ENCODE measurements around the gene TBX2. TPM values are rescaled to one million over a fixed set of nuclear protein-coding genes. Genes with fewer than 3 reads are reported as not detected.
"Not testable (repeated sequence)": the region's sequence is repeated elsewhere in the genome, so short reads cannot be mapped to it uniquely, and the experiment has no call there.

TBX2 gene
- total RNA-seq, 1 donor from 2014 or later = 7.4 TPM

DNA sequence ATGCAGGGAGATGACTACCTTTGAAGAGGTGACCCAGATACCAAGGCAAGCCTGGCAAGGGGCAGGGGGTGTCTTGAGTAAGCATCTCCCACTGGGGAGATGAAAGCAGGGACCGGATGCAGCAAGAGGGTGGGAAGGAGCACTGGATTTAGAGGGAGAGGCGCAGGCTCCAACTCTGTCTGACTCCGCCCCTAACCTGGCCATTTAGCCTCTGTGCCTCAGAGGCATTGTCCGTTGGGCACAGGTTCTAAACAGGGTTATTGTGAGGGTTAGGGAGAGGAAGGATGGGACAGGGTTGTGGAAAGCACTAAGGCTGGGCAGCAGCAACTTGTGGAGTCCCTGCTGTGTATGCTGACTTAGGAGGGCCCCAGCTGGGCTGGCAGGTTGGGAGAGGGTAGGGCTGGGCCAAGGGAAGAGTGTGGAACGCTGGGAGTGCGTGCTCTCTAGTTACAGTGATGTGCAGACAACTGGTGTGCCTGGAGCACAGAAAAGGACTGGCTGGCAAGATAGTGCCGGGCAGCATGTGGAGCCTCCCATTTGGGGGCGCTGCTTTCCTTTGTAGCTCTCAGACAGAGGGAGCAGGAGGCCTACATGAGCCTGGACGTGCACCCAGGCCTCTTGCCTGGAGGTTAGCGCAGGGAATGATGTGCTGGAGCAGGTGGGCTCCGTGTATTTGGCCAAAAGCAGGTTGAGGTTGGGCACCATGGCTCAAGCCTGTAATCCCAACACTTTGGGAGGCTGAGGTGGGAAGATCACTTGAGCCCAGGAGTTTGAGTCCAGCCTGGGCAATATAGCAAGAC is 26.2 kb downstream of the TBX2 start:
- ATAC-seq = no peak
- DNase-seq (ENCODE audit: low spot score) = no peak

DNA sequence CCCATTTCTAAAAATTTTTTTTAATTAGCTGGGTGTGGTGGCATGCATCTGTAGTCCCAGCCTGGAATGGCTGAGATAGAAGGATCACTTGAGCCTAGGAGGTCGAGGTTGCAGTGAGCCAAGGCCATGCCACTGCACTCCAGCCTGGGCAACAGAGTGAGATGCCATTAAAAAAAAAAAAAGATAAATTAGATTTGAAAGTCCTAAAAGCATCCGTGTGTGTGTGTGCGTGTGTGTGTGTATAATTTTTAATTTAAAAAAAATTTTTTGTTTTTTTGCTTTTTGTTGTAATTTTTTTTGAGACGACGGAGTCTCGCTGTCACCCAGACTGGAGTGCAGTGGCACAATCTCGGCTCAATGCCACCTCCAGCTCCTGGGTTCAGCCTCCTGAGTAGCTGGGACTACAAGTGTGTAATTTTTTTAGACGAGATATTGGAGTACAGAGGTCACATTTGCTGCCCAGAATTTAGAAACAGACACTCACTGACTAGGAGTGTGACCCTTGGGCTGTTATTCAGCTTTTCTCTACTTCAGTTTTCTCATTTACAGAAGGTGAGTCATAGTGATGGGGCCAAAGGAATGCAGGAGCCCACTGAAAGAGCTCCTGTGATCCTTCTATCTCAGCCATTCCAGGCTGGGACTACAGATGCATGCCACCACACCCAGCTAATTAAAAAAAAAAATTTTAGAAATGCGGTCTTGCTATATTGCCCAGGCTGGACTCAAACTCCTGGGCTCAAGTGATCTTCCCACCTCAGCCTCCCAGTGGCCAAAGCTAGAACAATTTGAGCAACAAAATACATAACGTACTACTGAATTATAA is 27.1 kb downstream of the TBX2 start:
- DNase-seq (ENCODE audit: low spot score) (no peak), ATAC-seq (no peak)

DNA sequence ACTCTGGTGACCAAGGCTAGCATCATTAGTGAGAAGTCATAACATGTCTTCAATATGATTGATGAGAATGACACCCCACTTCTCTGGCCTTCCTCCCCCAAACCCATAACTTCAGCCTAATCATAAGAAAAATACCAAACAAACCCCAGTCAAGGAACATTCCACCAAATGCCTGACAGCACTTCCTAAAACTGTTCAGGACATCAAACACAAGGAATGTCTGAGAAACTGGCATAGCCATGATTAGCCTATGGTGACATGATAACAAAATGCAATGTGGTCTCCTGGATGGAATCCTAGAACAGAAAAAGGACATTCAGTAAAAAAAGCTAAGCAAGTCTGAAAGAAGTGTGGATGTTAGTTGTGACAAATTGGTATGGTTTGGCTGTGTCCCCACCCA is 27.9 kb downstream of the TBX2 start:
- DNase-seq (ENCODE audit: low spot score) = no peak
- no peak for ATAC-seq

DNA sequence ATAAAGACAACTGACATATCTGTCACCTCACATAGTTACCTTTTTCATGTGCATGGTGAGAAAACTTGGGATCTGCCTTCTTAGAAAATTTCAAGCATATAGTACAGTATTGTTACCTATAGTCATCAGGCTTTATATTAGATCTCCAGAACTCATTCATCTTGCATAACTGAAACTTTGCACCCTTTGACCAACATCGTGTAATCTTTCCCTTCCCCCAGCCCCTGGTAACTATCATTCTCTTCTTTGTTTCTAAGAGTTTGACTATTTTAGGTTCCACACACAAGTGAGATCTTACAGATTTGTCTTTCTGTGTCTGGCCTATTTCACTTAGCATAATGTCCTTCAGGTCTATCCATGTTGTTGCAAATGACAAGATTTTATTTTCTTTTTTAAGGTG is 29.6 kb downstream of the TBX2 start:
- no peak for ATAC-seq
- DNase-seq (ENCODE audit: low spot score) = no peak

DNA sequence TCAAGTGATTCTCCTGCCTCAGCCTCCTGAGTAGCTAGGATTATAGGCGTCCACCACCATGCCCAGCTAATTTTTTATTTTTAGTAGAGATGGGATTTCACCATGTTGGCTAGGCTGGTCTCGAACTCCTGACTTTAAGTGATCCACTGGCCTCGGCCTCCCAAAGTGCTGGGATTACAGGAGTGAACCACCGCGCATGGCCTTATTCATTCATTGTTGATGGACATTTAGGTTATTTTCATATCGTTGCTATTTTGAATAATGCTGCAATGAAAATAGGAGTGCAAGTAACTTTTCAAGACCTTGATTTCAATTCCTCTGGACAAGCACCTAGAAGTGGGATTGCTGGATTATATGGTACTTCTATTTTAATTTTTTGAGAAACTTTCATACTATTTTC is 30.2 kb downstream of the TBX2 start:
- not testable (repeated sequence) for DNase-seq (ENCODE audit: low spot score); ATAC-seq

DNA sequence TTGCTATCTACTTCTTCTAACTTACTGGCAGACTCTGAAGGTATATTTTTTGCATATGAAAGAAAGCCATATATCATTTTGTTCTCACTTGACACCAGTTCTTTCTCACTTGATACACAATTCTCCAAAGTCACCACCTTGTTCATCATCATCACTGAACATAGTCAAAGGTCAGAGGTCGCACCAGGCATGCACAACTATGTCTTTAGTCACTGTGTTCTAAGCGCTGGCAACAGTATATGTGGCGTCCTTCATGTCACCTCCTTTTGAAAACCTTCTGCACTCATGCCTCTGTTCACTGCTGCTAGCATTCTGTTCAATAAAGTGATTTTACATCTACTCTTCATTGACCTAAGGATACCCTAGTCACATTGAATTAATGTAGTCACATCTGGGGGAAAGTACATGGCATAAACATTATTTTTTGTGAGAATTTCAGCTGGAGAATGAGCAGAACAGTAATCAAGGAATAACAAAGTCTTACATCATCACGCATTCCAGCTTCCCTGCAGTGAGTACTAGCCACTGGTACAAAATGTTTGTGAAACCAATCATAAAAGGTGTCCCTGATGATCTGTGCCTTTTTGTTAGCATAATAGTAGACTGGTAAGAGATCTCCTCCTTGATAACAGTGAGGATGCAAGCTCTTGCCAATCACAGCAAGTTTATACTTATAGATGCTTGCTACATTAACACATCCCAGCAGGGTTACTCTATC is 32.1 kb downstream of the TBX2 start:
- no peak for DNase-seq (ENCODE audit: low spot score)
- no peak for ATAC-seq

DNA sequence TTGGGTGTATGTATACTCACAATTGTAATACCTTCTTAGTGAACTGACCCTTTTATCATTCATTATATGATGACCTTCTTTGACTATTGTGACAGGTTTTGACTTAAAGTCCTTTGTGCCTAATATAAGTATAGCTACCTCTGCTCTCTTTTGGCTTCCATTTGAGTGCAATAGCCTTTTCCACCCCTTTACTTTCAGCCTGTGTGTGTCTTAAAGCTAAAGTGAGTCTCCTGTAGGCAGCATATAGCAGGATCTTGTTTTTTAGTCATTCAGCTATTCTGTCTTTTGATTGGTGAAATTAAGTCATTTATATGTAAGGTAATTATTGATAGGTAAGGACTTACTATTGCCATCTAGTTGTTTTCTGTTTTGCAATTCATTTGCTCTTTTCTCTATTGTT is 36.6 kb downstream of the TBX2 start:
- ATAC-seq (no peak), DNase-seq (ENCODE audit: low spot score) (no peak)

DNA sequence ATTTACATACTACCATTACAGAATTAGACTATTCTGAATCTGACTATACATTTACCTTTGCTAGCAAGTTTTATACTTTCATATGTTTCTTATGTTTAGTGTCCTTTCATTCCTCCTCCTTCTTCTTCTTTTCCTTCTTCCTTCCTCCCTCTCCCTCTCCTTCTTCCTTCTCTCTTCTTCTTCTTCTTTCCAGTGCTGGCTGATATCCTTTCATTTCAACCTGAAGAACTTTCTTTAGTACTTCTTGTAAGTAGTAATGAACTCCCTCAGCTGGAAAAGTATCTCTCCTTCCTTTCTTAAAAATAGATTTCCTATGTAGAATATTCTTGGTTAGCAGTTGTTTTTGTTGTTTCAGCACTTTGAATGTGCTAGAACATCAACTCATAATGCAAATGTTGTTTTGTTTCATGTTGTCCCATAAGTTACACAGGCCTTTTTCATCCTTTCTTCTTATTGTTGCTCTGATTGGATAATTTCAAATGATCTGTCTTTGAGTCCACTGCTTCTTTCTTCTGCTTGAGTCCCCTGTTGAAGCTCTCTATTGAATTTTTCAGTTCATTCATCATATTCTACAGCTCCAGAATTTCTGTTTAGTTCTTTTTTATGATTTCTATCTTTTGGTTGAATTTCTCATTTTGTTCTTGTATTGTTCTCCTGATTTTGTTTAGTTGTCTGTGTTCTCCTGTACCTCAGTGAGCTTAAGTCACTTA is 37.5 kb downstream of the TBX2 start:
- DNase-seq (ENCODE audit: low spot score) (no peak), ATAC-seq (no peak)

DNA sequence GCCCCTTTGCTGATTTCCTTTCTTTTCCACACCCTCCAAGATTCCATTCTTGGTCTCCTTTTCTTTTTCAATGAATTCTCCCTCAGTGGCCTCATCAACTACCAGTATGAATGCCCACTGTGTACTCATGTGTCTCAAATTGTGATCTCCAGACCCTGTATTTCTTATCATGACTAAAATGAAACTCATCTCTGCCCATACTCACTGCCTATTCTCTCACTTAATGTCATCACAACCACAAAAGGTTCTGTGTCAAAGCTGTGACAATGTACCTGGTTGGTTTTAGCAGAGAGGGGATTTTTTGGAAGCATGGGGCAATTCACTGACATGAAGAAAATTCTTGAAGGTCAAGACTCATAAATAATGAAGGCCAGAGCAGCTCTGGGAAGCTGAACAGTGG is 41.1 kb downstream of the TBX2 start:
- DNase-seq (ENCODE audit: low spot score) (no peak), ATAC-seq (no peak)

DNA sequence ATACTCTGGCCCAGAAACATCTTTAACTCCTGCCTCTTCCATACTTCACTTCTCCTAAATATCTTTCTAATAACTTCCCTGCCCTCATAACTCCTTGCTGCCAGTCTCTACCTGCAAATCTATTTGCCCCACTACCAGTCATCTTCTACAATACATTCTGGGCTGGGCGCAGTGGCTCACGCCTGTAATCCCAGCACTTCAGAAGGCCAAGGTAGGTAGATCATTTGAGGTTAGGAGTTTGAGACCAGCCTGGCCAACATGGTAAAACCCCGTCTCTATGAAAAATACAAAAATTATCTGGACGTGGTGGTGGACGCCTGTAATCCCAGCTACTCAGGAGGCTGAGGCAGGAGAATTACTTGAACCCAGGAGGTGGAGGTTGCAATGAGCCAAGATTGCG is 41.9 kb downstream of the TBX2 start:
- ATAC-seq = not testable (repeated sequence)

DNA sequence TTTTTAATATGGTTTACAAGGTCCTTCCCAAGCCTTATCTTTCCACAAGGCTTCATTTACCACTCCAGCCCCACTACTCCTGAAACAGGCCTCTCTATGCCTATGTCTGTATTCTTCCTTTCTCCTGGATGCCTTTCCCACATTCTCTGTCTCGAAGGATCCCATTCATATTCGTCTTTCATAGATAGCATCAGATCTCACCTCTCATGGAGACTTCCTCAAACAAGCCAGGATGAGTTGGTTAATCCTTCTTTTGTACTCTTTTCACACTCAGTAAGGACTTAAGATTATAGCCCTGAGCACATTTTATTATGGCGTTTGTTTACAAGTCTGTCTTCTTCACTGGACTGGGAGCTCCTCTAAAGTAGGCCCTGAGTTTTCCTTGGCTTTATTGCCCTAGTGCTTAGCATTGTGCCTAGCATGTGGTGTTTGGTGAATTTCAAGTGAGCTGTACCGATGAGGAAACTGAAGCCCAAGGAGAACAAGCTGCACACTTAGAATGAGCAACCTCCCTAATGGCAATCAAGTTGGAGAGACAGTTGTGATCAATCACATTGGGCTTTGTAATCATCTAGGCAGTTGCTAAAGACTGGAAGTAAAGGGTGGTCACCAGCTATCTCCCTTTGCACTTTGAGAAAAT is 42.6 kb downstream of the TBX2 start:
- DNase-seq (ENCODE audit: low spot score) = no peak
- no peak for ATAC-seq

More for the DNA sequence above, 41.9 kb downstream of the TBX2 start:
- not testable (repeated sequence) for DNase-seq (ENCODE audit: low spot score)

DNA sequence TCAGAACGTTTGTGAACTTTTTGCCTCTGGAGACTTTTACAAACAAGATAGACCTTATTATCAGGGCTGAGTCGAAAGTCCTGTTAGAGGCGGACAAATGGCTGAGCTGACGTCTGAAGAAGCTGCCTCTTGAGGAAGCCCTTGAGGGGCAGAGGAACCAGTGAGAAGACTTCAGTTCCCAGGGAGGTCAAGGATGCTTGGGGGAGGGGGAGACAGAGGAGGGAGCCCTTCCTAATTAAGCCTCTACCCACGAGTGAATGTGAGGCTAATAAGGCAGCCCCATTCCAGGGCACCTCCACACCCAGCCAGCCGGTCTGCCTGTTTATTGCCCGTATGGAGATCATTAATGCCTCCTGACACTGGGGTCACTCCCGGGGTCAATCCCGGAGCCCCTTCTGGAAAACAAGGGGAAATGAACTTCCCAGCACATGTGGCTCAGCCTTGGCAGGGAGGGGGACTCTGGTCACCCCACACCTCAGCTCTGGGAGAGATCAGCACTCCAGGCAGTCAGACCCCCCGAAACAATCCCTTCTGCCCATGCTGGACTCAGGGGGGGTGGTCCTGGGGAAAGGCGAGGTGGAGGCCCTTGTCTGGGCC is 43.3 kb downstream of the TBX2 start:
- ATAC-seq (no peak), DNase-seq (ENCODE audit: low spot score) (no peak)

DNA sequence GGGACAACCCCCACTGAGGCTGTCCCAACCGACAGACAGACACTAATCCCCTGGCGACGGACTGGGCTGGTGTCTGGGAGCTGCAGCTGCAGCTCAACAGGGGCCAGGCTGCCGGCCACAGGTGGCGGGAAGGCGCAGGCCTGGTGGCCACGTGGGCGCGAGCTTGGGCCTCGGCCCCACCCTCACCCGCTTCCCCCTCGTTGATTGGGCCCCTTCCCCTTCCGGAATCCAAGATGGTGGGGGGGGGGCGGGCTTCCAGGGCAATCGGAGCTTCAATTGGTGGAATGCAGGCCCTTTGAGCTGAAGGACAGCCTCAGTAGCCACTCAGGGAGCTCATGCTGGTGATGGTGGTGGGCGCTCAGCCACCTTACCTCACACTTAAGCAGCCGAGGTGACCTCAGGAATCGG is 43.8 kb downstream of the TBX2 start:
- ATAC-seq (no peak), DNase-seq (ENCODE audit: low spot score) (no peak)

DNA sequence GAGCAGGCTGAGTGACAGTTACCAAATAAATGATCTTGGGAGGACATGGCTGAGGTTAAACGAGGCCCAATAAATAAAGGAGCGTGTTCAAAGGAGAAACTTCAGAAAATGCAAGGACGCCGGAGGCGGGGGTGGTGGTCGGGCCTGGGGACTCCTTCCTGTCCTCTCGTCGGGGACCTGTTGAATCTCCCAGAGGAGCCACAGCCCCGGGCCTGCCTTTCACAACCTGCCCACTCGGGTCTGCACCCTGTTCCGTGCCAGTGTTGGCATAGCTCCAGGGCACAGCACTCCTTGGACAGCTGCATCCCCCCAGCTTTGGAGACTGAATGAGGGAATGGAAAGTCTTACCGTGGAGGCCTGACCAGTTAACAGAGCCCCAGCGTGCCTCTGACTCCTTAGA is 44.4 kb downstream of the TBX2 start:
- ATAC-seq = no peak
- DNase-seq (ENCODE audit: low spot score) = no peak

DNA sequence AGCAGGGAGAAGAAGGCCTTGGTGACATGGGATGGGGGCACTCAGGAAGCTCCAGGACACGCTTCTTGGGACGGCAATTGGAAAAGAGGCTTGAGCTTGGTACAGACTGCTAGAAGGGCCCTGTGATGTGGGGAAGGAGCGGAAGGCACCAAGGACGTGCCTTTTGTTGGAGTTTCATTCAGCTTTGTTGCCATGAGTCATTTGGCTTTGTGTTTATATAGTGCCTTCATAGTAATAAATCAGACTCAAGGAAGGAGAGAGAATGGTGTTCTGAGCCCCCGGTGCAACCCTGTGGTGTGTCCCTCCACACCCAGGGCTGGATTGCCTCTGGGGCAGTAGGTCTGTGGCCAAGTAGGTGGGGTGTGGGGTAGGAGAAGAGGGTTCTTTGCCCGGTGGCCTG is 45.2 kb downstream of the TBX2 start:
- ATAC-seq = no peak
- DNase-seq (ENCODE audit: low spot score) = no peak

DNA sequence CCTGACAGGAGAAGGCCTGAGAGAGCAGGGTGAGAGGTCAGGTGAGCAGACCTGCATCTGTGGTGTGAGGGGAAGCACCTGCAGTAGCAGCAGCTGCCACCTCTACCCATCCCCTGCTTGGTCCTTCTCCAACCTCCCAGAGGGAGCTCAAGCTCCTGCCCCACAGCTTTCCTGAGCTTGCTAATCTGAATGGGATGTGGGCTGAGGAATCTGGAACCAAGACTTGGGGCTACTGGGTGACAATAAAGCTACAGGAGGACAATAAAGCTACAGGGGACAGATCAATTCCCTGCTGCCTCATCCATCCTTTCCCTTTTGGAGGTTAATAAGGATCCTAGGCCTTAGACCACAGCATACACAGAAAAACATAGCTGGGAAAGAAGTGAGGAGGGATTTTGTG is 47.7 kb downstream of the TBX2 start:
- DNase-seq (ENCODE audit: low spot score) = no peak
- no peak for ATAC-seq

DNA sequence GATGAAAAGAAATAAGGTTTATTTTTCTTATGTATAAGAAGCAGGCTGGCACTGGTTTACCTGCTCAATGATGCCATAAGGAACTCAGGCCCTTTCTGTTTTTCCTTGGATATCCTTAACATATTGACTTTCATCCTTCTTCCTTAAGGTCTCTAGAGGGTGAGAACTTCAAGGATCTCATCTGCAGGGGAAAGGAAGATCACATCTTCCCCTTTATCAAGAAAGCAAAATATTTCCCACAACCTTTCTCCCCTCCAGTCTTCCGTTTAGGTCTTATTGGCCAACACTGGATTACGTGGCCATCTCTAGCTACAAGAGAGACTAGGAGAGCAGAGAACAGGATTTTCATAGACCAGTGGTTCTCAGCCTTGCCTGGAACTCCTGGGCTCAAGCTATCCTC is 48.4 kb downstream of the TBX2 start:
- no peak for ATAC-seq
- no peak for DNase-seq (ENCODE audit: low spot score)

DNA sequence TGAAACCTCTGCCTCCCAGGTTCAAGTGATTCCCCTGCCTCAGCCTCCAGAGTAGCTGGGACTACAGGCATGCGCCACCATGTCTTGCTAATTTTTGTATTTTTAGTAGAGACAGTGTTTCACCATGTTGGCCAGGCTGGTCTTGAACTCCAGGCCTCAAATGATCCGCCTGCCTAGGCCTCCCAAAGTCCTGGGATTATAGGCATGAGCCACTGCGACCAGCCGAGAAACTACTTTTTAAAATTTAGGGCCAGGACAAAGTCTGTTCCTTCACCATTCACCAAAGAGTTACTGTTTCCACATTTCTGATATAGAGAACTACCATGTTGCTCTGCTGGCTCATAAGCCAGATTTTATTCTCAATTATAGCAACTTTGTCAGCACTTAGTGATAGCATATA is 49.5 kb downstream of the TBX2 start:
- DNase-seq (ENCODE audit: low spot score); ATAC-seq: not testable (repeated sequence)

DNA sequence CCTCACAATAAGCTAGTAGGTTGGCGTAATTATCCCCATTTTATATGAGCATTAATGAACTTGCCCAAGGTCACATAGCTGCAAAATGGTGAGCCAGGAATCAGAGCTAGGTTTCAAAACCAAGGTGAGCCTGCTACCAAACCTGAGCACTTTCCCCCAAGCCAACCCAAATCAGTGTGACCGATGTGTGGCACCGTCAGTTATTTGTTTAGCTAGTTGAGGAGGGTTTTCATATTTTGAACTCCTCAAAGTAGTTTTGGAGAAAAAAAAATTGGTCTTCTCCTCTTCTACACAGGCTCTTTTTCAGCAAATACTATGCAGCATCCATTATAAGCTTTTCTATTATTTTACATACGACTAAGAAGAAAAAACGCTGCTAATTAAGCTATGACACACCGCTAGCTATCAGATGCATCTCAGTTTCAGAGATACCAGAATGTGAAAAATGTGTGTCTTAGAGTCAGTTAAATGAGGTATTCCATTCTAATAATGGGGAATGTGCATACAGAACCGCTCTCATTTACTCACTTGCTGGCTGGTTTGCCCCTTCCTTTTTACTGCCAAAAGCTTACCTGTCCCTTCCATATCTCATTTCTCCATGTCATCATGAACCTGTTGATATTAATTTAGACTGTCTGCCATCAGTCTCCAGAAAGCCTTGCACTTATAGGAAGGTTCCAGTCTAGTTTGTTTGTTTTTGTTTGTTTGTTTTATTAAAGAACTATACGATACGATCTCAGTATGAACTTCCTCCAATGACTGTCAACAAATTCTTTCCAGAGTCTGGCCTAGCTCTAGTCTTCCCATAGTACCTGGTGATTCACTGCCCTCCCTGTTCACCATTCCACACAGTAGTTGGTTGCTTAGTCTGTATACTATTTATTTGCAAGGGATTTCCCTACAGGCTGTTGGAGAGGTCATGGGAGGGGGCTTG is 50.3 kb downstream of the TBX2 start:
- DNase-seq (ENCODE audit: low spot score) = no peak
- no peak for ATAC-seq
